ENCODE data around the gene PHKB.

DNA sequence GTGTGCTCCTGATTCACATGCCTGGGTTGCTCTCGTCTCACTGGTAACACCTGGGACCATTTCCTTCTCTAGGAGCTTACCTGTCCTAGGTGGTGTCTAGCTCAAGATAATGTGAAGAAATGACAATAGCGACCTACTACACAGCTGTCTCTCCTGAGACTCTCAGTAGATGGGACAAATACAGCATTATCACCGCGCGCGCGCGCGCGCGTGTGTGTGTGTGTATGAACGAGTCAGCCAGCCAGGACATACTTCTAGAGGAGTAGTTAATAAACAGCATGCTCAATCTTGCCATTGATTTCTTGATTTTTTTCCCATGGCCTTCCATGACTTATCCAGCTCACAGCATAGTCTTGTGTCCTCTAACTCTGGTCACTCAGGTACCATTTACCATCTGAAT, 268.6 kb downstream of the PHKB start:
- TF ChIP-seq POLR2AphosphoS5 (IDR thresholded peaks at IDR 0.05; ENCODE audit: low read depth, low read length) (no peak), TAF1 (IDR thresholded peaks at IDR 0.05; ENCODE audit: borderline replicate concordance, low read depth, low read length) (no peak)

Measured in GM12892 (cell line).